AG09319 (cell line): ENCODE results near the gene GSTA5.
A peak's percentile ranks its signal among the peaks of the same experiment; 100 is the strongest.
"Not testable (repeated sequence)": the region's sequence is repeated elsewhere in the genome, so short reads cannot be mapped to it uniquely, and the experiment has no call there.

Experiments
- DNase-seq: peaks from one replicate; pipeline ENCODE4 v3.0.0-alpha.2; 2010; ENCODE audit warnings: low read depth; ENCODE audit errors: extremely low read depth
- CTCF ChIP-seq: IDR thresholded peaks from 2 replicates; pipeline ENCODE4 v1.5.1; 2011; ENCODE audit warnings: low read depth, mild to moderate bottlenecking, inconsistent platforms, low read length, moderate library complexity

GSTA5 gene

DNA sequence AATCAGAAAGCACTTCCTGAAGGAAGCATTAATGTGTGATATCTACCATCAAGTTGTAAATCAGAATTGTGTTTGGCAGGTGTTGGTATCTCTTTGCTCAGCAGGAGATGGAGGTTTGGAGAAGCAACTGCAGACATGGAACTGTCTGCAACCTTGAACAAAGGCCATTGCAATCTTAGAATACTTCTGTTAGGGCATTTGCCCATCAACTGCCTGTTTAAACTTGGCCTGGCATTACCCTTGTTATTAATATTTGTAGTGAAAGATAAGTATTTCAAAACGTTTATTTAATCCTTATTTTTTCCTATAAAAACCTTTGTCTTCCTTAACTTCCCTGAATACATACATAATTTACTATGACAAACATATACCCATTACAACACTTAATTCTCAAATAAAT is 14.1 kb downstream of the GSTA5 start:
- TF ChIP-seq CTCF, result no peak
- DNase-seq, result no peak

DNA sequence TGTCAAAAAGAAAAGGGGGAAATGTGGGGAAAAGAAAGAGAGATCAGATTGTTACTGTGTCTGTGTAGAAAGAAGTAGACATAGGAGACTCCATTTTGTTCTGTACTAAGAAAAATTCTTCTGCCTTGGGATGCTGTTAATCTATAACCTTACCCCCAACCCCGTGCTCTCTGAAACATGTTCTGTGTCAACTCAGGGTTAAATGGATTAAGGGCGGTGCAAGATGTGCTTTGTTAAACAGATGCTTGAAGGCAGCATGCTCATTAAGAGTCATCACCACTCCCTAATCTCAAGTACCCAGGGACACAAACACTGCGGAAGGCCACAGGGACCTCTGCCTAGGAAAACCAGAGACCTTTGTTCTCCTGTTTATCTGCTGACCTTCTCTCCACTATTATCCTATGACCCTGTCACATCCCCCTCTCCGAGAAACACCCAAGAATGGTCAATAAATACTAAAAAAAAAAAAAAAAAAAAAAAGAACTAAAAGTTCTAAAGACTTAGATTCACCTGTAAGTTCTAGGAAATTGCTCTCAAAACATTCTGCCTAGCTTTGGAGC is 14.6 kb downstream of the GSTA5 start:
- DNase-seq, result not testable (repeated sequence)

DNA sequence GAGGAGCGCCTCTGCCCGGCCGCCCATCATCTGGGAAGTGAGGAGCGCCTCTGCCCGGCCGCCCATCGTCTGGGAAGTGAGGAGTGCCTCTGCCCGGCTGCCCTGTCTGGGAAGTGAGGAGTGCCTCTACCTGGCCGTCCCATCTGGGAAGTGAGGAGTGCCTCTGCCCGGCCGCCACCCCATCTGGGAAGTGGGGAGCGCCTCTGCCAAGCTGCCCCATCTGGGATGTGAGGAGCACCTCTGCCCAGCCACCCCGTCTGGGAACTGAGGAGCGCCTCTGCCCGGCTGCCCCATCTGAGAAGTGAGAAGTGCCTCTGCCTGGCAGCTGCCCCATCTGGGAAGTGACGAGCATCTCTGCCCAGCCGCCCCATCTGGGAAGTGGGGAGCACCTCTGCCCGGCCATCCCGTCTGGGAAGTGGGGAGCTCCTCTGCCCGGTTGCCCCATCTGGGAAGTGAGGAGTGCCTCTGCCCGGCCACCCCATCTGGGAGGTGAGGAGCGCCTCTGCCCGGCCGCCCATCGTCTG is 15.3 kb downstream of the GSTA5 start:
- not testable (repeated sequence) for DNase-seq

- no peak for DNase-seq
Observed at GRCh38 chr6:52821842-52822241, 18.8 kb downstream of the GSTA5 start.

GRCh38 chr6:52820198-52820597 is 20.4 kb downstream of the GSTA5 start:
- no peak for TF ChIP-seq CTCF
- DNase-seq, result no peak

More at GRCh38 chr6:52821842-52822241, 18.8 kb downstream of the GSTA5 start:
- no peak for TF ChIP-seq CTCF

DNA sequence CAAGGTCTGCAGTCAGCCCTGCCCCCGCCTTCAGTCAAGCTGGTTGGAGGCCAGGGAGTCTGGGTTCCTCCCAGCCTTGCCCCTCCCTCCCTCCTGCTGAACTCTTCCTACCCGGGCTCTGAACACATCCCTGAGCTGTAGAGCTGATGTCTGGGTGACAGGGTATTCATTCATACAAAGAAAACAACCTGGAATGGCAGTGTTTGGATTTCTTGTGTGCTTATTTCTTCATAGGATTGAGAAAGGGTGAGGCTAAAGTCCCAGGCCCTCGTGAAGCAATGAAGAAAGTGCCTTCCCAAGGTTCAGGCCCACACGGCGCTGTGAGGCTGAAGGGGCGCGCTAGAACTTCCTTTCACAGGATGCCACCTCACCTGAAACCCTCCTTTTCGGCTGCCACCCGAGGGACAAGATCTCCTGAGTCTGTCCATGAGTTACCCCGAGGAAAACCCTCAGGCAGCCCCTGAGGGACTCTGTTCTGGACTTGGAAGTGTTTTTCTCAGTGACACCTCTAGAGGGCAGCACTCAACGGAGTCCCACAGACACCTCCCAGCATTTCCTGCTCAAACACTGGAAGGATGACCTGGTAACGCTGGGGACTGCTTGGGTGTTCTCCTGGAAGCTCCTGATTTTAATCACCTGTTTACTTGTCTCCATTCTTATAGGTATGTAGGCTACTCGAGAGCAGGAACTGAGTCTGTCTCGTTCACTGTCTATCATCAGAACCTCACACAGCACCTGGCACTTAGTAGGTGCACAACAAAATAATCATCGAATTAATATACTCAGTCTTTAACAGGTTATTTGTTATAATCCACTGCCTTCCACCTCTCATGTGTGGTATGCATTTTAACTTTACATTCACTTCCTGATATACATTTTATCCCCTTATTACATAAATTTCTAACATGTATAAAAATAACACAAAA is 25.2 kb downstream of the GSTA5 start:
- DNase-seq, result no peak
- TF ChIP-seq CTCF, result peak; percentile 65

GRCh38 chr6:52814545-52814944 is 26.1 kb downstream of the GSTA5 start:
- not testable (repeated sequence) for DNase-seq

DNA sequence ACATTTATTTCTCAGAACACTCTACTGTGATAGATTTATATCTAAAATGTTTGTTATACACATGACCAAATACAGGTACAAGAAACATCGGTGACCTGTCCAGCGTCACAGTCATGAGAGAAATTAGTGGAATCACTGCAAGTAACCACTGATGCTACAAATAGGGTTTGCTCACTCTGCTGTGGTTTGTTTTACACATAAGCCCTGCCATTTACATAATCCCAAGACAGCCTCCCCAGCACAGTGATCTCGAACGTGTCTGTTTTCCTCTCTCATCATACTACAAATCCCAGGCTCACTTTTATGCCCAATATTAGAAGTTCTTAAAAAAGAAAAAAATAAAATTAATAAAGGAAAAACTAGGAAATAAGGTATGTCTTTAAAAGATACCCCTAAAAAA is 30.8 kb downstream of the GSTA5 start:
- DNase-seq, result not testable (repeated sequence)

DNA sequence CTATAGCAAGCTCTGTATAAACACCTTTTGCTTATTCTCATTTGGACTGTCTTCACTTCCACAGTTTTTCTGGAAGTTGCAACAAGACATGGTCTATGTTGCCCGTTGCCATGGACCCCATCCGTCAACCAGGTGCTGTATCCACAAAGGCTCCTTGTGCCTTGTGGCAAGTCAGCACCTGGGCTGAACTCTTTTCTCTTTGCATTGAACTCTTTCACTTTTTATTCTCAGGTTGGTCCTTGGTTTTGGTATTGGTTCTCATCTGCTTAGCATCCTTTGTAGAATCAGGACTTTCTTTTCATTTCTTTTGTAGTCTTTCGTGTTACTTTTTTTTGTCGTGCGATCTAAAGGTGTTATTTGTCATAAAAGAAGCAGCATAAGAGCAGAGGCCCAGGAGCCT is 32.0 kb downstream of the GSTA5 start:
- DNase-seq, result no peak
- no peak for TF ChIP-seq CTCF

DNA sequence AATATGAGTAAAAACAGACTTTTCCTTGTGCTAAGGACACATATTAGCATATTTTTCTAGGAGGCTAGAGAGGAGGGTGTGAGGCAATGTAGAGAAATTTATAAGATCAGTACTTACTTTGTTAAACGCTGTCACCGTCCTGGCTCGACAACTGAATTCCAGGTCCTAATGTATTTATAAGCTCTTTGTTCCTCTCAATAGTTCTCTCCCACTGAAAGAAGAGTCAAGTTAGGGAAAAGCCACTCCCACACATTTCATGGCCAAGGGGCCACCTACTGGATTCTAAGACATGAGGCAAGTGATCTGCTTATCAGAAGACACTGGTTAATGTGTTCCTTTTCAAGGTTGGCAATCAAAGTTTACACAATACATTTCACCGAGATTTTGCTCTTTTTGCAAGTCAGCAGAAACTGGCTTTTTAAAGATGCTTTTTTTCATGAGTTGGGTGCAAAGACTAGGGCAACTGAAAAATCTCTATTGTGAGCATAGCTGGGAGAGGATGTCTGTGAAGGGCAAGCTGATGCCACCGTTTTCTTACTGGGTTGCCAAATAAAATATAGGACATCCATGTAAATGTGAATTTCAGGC is 36.9 kb downstream of the GSTA5 start, which contains the start of gene GSTA1:
TSS of gene GSTA1 (minus strand) at position 149 of the 588 bp plus-strand sequence. CDS start 4,549 bp downstream, outside the sequence.
- not testable (repeated sequence) for DNase-seq
